Activated T-helper 1 cell treated with anti-CD3 and anti-CD28 coated beads, Interleukin-2, amount 50 U/mL, for 16 hours (primary cell): ENCODE results near the gene ENO4.

Source experiments
- DNase-seq, 2 donors: peaks; one replicate each; pipeline ENCODE4 v3.0.0-alpha.2; 2020; ENCODE audit warnings: low read depth in 1 of 2, low spot score in 1 of 2

Gene ENO4

GRCh38 chr10:116910910-116911309, 61.6 kb downstream of the ENO4 start:
- DNase-seq = no peak

GRCh38 chr10:116912162-116912561, 62.9 kb downstream of the ENO4 start:
- no peak for DNase-seq

GRCh38 chr10:116913695-116914094, 64.4 kb downstream of the ENO4 start:
- DNase-seq = no peak

- DNase-seq = no peak
Measured at GRCh38 chr10:116915340-116915739, 66.0 kb downstream of the ENO4 start.

GRCh38 chr10:116917481-116917880, 68.2 kb downstream of the ENO4 start:
- no peak for DNase-seq

GRCh38 chr10:116918583-116918982, 69.3 kb downstream of the ENO4 start:
- no peak for DNase-seq

- DNase-seq = no peak
Measured at GRCh38 chr10:116919164-116919563, 69.9 kb downstream of the ENO4 start.

- no peak for DNase-seq
Measured at GRCh38 chr10:116919706-116920105, 70.4 kb downstream of the ENO4 start.

GRCh38 chr10:116925056-116925455, 75.8 kb downstream of the ENO4 start:
- DNase-seq = no peak

GRCh38 chr10:116926426-116926825, 77.1 kb downstream of the ENO4 start:
- no peak for DNase-seq

- no peak for DNase-seq
Measured at GRCh38 chr10:116931806-116932205, 82.5 kb downstream of the ENO4 start.
